Hematopoietic multipotent progenitor cell treated with erythropoietin and hydrocortisone succinate and interleukin-3 and kit ligand, for 17 days (in vitro differentiated cells): ENCODE measurements around the gene CD2BP2.
"Not testable (repeated sequence)": the region's sequence is repeated elsewhere in the genome, so short reads cannot be mapped to it uniquely, and the experiment has no call there.

ENCODE experiments used
- DNase-seq: peaks from one replicate; pipeline ENCODE4 v3.0.0-alpha.2; 2015; ENCODE audit warnings: low spot score

The CD2BP2 gene

GRCh38 chr16:30355144-30355953 is at the start of gene CD2BP2:
Gene CD2BP2 (minus strand): TSS chr16:30355308. CDS start chr16:30354681, 627 bp downstream.
- DNase-seq: peak; percentile 93

- DNase-seq: no peak
Observed at GRCh38 chr16:30401768-30402425, 46.8 kb upstream of the CD2BP2 start.

GRCh38 chr16:30399435-30400186 is 44.5 kb upstream of the CD2BP2 start:
- DNase-seq: no peak

- DNase-seq: no peak
Observed at GRCh38 chr16:30398661-30399434, 43.7 kb upstream of the CD2BP2 start.

GRCh38 chr16:30397776-30398660 is 42.9 kb upstream of the CD2BP2 start:
- DNase-seq: no peak

GRCh38 chr16:30397056-30397455 is 41.9 kb upstream of the CD2BP2 start:
- DNase-seq: no peak

GRCh38 chr16:30396627-30397026 is 41.5 kb upstream of the CD2BP2 start:
- DNase-seq: not testable (repeated sequence)

- DNase-seq: no peak
Observed at GRCh38 chr16:30395992-30396585, 41.0 kb upstream of the CD2BP2 start.

- DNase-seq: peak; percentile 62
Observed at GRCh38 chr16:30395155-30395991, 40.3 kb upstream of the CD2BP2 start, which contains the start of gene ZNF48. Gene ZNF48 (plus strand): TSS chr16:30395420. CDS start chr16:30395795, 375 bp downstream.

GRCh38 chr16:30394592-30395154 is 39.6 kb upstream of the CD2BP2 start:
- no peak for DNase-seq

GRCh38 chr16:30383521-30383920 is 28.4 kb upstream of the CD2BP2 start:
- no peak for DNase-seq

- no peak for DNase-seq
Observed at GRCh38 chr16:30382111-30382881, 27.2 kb upstream of the CD2BP2 start, which contains the start of gene SEPTIN1. Gene SEPTIN1 (minus strand): TSS chr16:30382561. CDS start chr16:30382542, 19 bp downstream.

- DNase-seq: no peak
Observed at GRCh38 chr16:30381291-30382041, 26.4 kb upstream of the CD2BP2 start.

GRCh38 chr16:30380803-30381208 is 25.7 kb upstream of the CD2BP2 start:
- no peak for DNase-seq

GRCh38 chr16:30380072-30380802 is 25.1 kb upstream of the CD2BP2 start:
- DNase-seq: no peak

GRCh38 chr16:30379158-30379783 is 24.2 kb upstream of the CD2BP2 start:
- no peak for DNase-seq
